Activated CD8-positive, alpha-beta memory T cell treated with anti-CD3 and anti-CD28 coated beads, Interleukin-2, amount 50 U/mL, for 1 hour (primary cell): ENCODE results near the gene FXYD5.
"Not testable (repeated sequence)": the region's sequence is repeated elsewhere in the genome, so short reads cannot be mapped to it uniquely, and the experiment has no call there.

Experiments used
- DNase-seq: peaks from one replicate; pipeline ENCODE4 v3.0.0-alpha.2; 2020; ENCODE audit errors: extremely low read depth

FXYD5 gene

GRCh38 chr19:35119578-35120155, 34.9 kb upstream of the FXYD5 start:
- no peak for DNase-seq

GRCh38 chr19:35120492-35120891, 34.0 kb upstream of the FXYD5 start:
- DNase-seq = no peak

DNA sequence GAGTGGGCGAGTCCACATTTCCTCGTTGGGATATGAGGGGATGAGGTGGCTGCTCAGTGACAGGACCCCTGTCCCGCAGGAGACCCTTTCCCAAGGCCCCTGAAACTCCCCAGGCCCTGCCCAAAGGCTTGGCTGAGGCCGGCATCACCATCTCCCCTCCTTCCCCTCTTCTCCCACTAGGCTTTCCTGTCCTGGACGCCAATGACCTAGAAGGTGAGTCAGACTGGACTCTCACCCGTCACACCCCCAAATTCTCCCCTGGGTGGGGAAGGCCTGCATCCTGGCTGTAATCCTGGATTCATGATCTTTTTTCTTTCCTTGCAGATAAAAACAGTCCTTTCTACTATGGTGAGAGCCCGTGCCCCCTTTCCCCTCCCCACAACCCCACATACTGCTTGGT, 33.6 kb upstream of the FXYD5 start:
- DNase-seq = no peak

- no peak for DNase-seq
Measured at GRCh38 chr19:35122687-35123551, 31.6 kb upstream of the FXYD5 start.

DNA sequence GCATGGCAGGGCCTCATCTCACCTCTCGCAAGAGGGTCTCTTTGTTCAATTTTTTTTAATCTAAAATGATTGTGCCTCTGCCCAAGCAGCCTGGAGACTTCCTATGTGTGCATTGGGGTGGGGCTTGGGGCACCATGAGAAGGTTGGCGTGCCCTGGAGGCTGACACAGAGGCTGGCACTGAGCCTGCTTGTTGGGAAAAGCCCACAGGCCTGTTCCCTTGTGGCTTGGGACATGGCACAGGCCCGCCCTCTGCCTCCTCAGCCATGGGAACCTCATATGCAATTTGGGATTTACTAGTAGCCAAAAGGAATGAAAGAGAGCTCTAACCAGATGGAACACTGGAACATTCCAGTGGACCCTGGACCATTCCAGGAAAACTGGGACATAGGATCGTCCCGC, 31.0 kb upstream of the FXYD5 start:
- DNase-seq = no peak

- peak; percentile 59 for DNase-seq
Measured at GRCh38 chr19:35124098-35125060, 30.2 kb upstream of the FXYD5 start.

- DNase-seq = no peak
Measured at GRCh38 chr19:35125270-35125717, 29.2 kb upstream of the FXYD5 start.

- no peak for DNase-seq
Measured at GRCh38 chr19:35125749-35126623, 28.5 kb upstream of the FXYD5 start.

GRCh38 chr19:35126624-35126959, 27.9 kb upstream of the FXYD5 start:
- no peak for DNase-seq

GRCh38 chr19:35127871-35128270, 26.7 kb upstream of the FXYD5 start:
- no peak for DNase-seq

- DNase-seq = no peak
Measured at GRCh38 chr19:35128398-35129057, 26.0 kb upstream of the FXYD5 start.

DNA sequence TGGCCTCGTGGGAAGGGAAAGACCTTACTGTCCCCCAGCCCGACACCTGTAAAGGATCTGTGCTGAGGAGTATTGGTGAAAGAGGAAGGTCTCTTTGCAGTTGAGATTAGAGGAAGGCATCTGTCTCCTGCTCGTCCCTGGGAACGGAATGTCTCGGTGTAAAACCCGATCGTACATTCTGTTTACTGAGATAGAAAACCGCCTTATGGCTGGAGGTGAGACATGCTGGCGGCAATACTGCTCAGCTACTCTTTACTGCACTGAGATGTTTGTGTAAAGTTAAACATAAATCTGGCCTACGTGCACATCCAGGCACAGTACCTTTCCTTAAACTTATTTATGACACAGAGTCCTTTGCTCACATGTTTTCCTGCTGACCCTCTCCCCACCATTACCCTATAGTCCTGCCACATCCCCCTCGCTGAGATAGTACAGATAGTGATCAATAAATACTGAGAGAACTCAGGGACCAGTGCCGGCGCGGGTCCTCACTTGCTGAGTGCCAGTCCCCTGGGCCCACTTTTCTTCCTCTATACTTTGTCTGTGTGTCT, 24.7 kb upstream of the FXYD5 start:
- DNase-seq = not testable (repeated sequence)

- DNase-seq = no peak
Measured at GRCh38 chr19:35130761-35131720, 23.5 kb upstream of the FXYD5 start.

- no peak for DNase-seq
Measured at GRCh38 chr19:35132254-35132653, 22.3 kb upstream of the FXYD5 start.

GRCh38 chr19:35133826-35134225, 20.7 kb upstream of the FXYD5 start:
- no peak for DNase-seq

DNA sequence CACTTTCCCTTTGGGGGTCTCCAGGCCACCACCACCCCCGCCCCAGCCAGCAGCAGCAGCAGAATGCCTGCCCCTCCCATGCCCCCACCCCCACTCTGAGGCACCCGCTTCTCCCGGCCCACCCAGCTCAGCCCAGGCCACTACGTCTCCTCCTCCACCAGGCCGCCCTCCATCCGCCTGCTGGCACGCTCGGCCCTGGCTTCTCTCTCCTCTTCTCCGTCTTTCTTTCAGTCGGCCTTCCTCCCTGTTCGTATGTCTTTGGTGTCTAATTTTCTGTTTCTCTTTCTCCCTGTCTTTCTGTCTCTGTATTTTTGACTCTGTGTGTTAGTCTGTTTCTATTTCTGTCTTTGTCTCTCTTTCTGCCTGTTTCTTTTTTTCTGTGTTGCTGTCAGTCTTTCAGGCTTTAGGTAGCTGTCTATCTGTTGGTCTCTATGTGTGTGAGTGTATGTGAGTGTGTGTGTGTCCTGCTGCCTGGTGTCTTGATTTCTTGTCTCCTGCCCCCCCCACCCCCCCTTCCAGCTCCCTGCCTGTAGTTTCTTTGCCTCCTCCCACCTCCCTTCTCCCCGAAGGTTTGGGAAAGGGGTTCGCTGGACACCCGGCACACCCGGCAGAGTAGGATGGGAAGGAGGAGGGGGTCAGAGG, 19.8 kb upstream of the FXYD5 start, which contains the start of gene LGI4:
Gene LGI4, minus strand, starts transcription at position 459 of the 642 bp plus-strand sequence. Its CDS starts 379 bp downstream, at position 80.
- no peak for DNase-seq

GRCh38 chr19:35135389-35135909, 19.1 kb upstream of the FXYD5 start:
- DNase-seq = no peak

GRCh38 chr19:35136231-35136630, 18.3 kb upstream of the FXYD5 start:
- DNase-seq = no peak
